Measurements from ENCODE around the gene TLE4.

Gene TLE4

GRCh38 chr9:79616971-79617370 lies 45.2 kb downstream of the TLE4 start:
- in situ Hi-C loops (cut with HindIII; ENCODE audit: low sequenced_read_pairs) = no loop called here

GRCh38 chr9:79617395-79617794 lies 45.6 kb downstream of the TLE4 start:
- no peak for TF ChIP-seq CTCF (IDR thresholded peaks at IDR 0.05; ENCODE audit: low read depth, low read length)
- peak; percentile 69 for DNase-seq (ENCODE audit: low read depth, low spot score)
- no peak overlapping the region for H3K4me3 ChIP-seq (ENCODE audit: low read depth, low read length)
- in situ Hi-C loops (cut with HindIII; ENCODE audit: low sequenced_read_pairs) = no loop called here

More at GRCh38 chr9:79616971-79617370, 45.2 kb downstream of the TLE4 start:
- no peak overlapping the region for H3K4me3 ChIP-seq (ENCODE audit: low read depth, low read length)
- no peak for TF ChIP-seq CTCF (IDR thresholded peaks at IDR 0.05; ENCODE audit: low read depth, low read length)
- no peak for DNase-seq (ENCODE audit: low read depth, low spot score)

- no peak overlapping the region for H3K4me3 ChIP-seq (ENCODE audit: low read depth, low read length)
- no peak for TF ChIP-seq CTCF (IDR thresholded peaks at IDR 0.05; ENCODE audit: low read depth, low read length)
- in situ Hi-C loops (cut with HindIII; ENCODE audit: low sequenced_read_pairs) = no loop called here
- DNase-seq (ENCODE audit: low read depth, low spot score) = no peak
These were observed 48.2 kb downstream of the TLE4 start for GRCh38 chr9:79619930-79620329.

- no peak for TF ChIP-seq CTCF (IDR thresholded peaks at IDR 0.05; ENCODE audit: low read depth, low read length)
- in situ Hi-C loops (cut with HindIII; ENCODE audit: low sequenced_read_pairs) = no loop called here
- DNase-seq (ENCODE audit: low read depth, low spot score) = no peak
- H3K4me3 ChIP-seq (ENCODE audit: low read depth, low read length) = no peak overlapping the region
These were observed 50.3 kb downstream of the TLE4 start for GRCh38 chr9:79621916-79622575.

GRCh38 chr9:79623799-79624721 lies 52.3 kb downstream of the TLE4 start:
- no peak for TF ChIP-seq CTCF (IDR thresholded peaks at IDR 0.05; ENCODE audit: low read depth, low read length)
- no peak overlapping the region for H3K4me3 ChIP-seq (ENCODE audit: low read depth, low read length)

GRCh38 chr9:79629721-79630120 lies 58.0 kb downstream of the TLE4 start:
- H3K4me3 ChIP-seq (ENCODE audit: low read depth, low read length) = no peak overlapping the region
- no peak for TF ChIP-seq CTCF (IDR thresholded peaks at IDR 0.05; ENCODE audit: low read depth, low read length)
- in situ Hi-C loops (cut with HindIII; ENCODE audit: low sequenced_read_pairs) = no loop called here
- no peak for DNase-seq (ENCODE audit: low read depth, low spot score)

More at GRCh38 chr9:79623799-79624721, 52.3 kb downstream of the TLE4 start:
- in situ Hi-C loops (cut with HindIII; ENCODE audit: low sequenced_read_pairs) = no loop called here
- no peak for DNase-seq (ENCODE audit: low read depth, low spot score)
